Measurements from ENCODE around the gene POLR3H.
A peak's percentile ranks its signal among the peaks of the same experiment; 100 is the strongest.

The POLR3H gene

DNA sequence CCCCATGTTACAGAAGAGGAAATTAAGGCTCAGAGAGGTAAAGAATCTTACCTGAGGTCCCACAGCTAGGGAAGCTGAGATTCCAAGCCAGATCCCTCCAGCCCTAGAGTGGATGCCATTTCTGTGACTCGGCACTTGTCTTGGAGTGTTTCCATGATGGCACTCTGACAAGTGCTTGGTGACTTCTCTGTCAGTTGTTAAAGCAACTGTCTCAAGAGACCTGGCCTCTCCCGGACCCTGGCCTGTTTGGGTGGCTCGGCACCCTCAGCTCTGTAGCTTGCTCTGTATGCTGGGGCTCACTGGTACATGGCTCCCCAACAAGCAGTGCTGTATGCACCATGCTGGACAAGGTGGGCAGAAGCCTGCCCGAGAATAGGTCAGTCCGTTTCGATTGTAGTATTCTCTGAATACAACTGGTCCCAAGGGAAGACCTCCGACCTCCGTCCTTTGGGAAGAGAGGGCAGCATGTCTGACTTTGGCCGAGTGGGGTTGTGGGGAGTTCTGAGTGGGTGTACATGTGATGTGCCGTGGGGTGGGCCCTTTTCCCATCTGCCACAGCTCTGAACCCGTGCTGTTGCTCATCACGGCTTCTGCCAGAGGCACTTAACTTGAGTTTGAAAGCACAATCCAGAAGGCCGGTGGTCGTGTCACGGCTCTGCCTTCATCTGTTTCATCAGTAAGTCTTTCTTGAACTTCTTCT is 63.0 kb downstream of the POLR3H start:
- DNase-seq = no peak

DNA sequence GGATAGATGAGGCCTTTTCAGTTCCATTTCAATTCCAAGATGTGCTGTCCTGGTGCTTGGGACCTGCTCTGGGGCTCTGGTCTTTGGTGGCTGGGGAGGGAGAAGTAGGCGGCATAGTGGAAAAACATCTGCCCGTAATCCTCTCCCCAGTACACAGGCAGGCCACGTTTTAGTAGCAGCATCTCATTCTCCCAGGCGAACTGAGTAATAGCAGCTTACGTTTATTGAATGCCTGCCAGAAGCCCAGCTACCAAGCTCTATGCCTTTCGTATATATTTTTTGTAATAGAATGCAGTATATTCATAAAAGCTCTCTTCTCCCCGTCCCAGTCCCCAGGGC is 63.9 kb downstream of the POLR3H start:
- no peak for DNase-seq

DNA sequence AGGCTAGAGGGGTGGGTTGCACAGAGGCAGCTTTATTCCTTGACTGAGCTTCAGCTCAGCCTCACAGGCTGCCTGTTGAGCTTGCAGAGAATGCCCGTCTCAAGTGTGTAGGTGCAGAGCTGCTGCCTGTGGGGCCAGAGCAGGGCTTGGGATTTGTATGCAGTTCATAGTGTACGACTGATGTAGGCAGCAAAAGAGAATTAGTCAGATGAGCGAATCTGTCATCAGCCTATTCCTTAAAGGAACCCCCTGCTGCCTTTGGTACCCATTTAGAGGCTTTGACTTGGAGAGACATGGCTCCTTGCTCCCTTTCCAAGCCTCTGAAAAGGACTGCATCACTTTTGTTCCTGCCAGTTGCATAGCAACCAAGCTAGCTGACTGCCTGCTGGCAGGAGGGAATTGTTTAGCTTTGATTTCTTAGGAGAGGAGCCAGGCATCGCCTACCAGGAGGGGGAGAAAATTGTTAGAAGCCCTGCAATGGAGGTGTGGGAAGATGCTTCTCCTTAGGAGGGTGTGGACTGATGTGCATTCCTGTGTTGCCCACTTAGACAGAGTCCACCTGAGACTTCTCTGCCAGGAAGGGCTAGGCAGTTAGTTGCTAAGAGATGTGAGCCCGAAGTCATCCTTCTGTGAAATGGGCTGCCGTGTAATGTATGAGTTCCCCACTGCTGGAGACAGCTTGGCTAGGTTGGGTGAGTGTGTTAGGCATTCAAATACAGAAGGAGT is 64.4 kb downstream of the POLR3H start:
- DNase-seq = peak in 2 of 4 experiments; percentile 12 to 24

DNA sequence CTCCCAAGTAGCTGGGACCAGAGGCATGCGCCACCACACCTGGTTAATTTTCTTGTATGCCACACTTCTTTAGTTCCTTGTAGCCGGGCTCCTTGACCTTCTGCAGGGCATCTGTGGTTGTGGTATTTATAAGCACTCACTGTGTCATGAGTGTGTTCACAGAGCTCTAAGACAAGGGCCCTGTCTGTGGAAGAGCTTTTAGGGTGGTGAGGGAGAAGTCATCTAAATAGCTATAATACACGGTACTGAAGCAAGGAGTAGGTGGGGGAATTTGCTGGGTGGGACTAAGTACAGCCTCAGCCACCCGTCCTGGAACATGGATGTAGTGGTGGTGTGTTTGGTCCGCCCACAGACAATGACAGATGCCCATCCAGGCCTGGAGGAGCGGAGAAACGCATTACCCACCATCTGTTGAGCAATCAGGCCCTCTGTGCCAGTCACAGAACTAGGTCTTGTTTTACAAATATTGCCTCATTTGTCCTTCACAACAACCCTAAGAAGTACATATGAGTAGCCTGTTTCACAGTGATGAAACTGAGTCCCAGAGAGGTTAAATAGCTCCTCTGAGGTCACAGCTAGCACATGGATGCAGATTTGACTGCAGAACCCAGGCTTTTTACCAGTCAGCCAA is 65.3 kb downstream of the POLR3H start:
- DNase-seq = peak; percentile 89 to 97 (median 92)

DNA sequence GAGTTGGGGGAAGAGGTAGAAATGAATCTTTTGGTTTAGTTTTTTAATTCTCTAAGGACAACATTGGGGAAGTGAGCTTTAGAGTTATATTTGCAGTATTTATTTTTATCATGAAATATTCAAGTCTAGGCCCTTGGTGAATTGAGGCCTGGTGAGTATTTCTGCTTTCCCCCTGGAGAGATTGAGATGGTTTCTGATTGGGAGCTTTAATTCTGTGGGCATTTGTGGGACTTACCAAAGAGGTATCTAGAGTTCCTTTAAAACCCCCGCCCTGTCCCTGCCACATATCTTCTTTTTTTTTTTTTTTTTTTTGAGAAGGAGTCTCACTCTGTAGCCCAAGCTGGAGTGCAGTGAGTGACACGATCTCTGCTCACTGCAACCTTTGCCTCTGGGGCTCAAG is 65.8 kb downstream of the POLR3H start:
- DNase-seq = peak in 1 of 4 experiments; percentile 11

Measured in suppressor macrophage (primary cell).